Endothelial cell of umbilical vein (primary cell): ENCODE data around the gene GLRA2.

Experiments
- GATA2 ChIP-seq: IDR thresholded peaks from 2 replicates; pipeline ENCODE4 v1.7.0; 2011; ENCODE audit warnings: low read depth, mild to moderate bottlenecking, moderate library complexity, mixed read lengths, low read length; ENCODE audit not compliant: insufficient read length, insufficient read depth
- POLR2A ChIP-seq: IDR thresholded peaks from 2 replicates; pipeline ENCODE4 v1.6.1; 2012; ENCODE audit warnings: low read depth, mild to moderate bottlenecking, control low read depth, low read length
- TF ChIP-seq, protein P1 (sequence below), 2 donors: IDR thresholded peaks; 1 replicate in 1 of 2; 2 replicates in 1 of 2; pipeline ENCODE4 v1.5.1; 2011; ENCODE audit warnings: low read length in 2 of 2, mild to moderate bottlenecking in 2 of 2, moderate library complexity in 2 of 2, control low read depth in 1 of 2, inconsistent platforms in 1 of 2, low read depth in 1 of 2; ENCODE audit not compliant: insufficient read depth in 1 of 2; ENCODE audit errors: extremely low read depth in 1 of 2

DNA sequence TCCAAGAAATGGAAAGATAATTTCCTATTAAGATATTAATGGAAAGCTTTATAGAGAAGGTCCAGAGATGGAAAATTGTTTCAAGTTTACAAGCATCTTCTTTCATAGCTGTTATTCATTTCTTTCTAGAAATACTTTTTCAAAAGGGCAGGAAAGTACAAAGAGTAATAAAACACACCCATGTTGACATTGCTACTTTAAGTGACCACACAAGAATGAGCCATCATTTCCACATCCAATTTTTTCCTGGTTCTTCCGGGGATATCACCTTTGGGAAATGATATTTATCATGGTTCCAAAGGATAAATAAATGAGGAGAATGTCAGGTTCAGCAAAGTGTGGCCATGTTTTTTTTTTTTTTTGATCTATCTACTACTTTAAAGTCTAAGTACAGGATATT, 4.5 kb downstream of the GLRA2 start:
- TF ChIP-seq, protein P1, sequence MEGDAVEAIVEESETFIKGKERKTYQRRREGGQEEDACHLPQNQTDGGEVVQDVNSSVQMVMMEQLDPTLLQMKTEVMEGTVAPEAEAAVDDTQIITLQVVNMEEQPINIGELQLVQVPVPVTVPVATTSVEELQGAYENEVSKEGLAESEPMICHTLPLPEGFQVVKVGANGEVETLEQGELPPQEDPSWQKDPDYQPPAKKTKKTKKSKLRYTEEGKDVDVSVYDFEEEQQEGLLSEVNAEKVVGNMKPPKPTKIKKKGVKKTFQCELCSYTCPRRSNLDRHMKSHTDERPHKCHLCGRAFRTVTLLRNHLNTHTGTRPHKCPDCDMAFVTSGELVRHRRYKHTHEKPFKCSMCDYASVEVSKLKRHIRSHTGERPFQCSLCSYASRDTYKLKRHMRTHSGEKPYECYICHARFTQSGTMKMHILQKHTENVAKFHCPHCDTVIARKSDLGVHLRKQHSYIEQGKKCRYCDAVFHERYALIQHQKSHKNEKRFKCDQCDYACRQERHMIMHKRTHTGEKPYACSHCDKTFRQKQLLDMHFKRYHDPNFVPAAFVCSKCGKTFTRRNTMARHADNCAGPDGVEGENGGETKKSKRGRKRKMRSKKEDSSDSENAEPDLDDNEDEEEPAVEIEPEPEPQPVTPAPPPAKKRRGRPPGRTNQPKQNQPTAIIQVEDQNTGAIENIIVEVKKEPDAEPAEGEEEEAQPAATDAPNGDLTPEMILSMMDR (IDR thresholded peaks at IDR 0.05; ENCODE audit: extremely low read depth in 1 of 2, insufficient read depth in 1 of 2, low read depth in 1 of 2, low read length in 2 of 2), result no peak
- TF ChIP-seq GATA2 (no peak), POLR2A (no peak)
